Measurements from ENCODE around the gene WDR77. TPM values are rescaled to one million over a fixed set of nuclear protein-coding genes. Genes with fewer than 3 reads are reported as not detected.
A peak's percentile ranks its signal among the peaks of the same experiment; 100 is the strongest.

The WDR77 gene
- total and polyA plus RNA-seq, 2 of the 13 experiments (the other 11 are each of a cell fraction or from before 2014, with no cell fraction given), result 90.6 to 108 TPM

DNA sequence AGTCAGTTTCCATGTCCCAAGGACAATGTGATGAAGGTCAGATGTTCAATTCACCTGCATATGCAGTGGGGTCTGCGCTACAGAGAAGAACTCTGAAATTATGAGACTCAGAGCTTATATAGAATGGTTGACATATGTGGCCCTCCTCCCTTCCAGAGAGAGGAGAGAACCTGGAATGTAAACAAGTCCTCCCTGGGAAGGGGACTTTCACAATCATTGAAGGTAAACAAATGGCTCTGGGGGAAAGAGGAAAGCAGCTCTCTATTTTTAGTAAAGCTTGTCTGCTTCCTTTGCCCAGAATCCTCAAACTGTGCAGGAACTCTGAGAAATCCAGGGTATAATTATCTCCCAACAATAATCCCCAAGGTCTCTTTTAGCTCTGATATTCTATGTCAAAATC lies 31.3 kb downstream of the WDR77 start (continued):
- TF ChIP-seq ZNF619 (CRISPR knock-in tag; IDR thresholded peaks at IDR 0.05) (no peak), SOX6 (IDR thresholded peaks at IDR 0.05) (no peak), SOX6 (CRISPR knock-in tag; IDR thresholded peaks at IDR 0.05) (peak; percentile 58), ZNF768 (CRISPR knock-in tag; IDR thresholded peaks at IDR 0.05) (no peak), SIX4 (CRISPR knock-in tag; IDR thresholded peaks at IDR 0.05) (no peak), FOSL2 (CRISPR knock-in tag; IDR thresholded peaks at IDR 0.05) (peak; percentile 28; the same call in 1 of the 2 replicates), ZBTB7B (CRISPR knock-in tag; IDR thresholded peaks at IDR 0.05) (no peak), ATF1 (CRISPR knock-in tag; IDR thresholded peaks at IDR 0.05) (0 out of 2 replicates have a peak, but pooled peaks have one; percentile 25), CHCHD3 (CRISPR knock-in tag; IDR thresholded peaks at IDR 0.05) (no peak), HMG20A (CRISPR knock-in tag; IDR thresholded peaks at IDR 0.05; ENCODE audit: borderline replicate concordance) (peak; percentile 76; the same call in 1 of the 2 replicates), ZSCAN31 (CRISPR knock-in tag; IDR thresholded peaks at IDR 0.05; ENCODE audit: low read depth) (no peak), ZNF775 (CRISPR knock-in tag; IDR thresholded peaks at IDR 0.05; ENCODE audit: borderline replicate concordance) (peak; percentile 56; the same call in 1 of the 2 replicates), NR1H2 (CRISPR knock-in tag; IDR thresholded peaks at IDR 0.05; ENCODE audit: borderline replicate concordance, low read depth) (no peak), HNF4A (CRISPR knock-in tag; IDR thresholded peaks at IDR 0.05) (no peak; the same call in 1 of the 2 replicates), EED (CRISPR knock-in tag; IDR thresholded peaks at IDR 0.05) (no peak)
- TF ChIP-seq, protein P1, sequence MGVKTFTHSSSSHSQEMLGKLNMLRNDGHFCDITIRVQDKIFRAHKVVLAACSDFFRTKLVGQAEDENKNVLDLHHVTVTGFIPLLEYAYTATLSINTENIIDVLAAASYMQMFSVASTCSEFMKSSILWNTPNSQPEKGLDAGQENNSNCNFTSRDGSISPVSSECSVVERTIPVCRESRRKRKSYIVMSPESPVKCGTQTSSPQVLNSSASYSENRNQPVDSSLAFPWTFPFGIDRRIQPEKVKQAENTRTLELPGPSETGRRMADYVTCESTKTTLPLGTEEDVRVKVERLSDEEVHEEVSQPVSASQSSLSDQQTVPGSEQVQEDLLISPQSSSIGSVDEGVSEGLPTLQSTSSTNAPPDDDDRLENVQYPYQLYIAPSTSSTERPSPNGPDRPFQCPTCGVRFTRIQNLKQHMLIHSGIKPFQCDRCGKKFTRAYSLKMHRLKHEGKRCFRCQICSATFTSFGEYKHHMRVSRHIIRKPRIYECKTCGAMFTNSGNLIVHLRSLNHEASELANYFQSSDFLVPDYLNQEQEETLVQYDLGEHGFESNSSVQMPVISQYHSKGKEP (CRISPR knock-in tag; IDR thresholded peaks at IDR 0.05), result no peak
- TF ChIP-seq, protein P2, sequence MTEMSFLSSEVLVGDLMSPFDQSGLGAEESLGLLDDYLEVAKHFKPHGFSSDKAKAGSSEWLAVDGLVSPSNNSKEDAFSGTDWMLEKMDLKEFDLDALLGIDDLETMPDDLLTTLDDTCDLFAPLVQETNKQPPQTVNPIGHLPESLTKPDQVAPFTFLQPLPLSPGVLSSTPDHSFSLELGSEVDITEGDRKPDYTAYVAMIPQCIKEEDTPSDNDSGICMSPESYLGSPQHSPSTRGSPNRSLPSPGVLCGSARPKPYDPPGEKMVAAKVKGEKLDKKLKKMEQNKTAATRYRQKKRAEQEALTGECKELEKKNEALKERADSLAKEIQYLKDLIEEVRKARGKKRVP (CRISPR knock-in tag; IDR thresholded peaks at IDR 0.05), result no peak
- TF ChIP-seq, protein P3, sequence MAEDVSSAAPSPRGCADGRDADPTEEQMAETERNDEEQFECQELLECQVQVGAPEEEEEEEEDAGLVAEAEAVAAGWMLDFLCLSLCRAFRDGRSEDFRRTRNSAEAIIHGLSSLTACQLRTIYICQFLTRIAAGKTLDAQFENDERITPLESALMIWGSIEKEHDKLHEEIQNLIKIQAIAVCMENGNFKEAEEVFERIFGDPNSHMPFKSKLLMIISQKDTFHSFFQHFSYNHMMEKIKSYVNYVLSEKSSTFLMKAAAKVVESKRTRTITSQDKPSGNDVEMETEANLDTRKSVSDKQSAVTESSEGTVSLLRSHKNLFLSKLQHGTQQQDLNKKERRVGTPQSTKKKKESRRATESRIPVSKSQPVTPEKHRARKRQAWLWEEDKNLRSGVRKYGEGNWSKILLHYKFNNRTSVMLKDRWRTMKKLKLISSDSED (CRISPR knock-in tag; IDR thresholded peaks at IDR 0.05), result no peak
- TF ChIP-seq, protein P4, sequence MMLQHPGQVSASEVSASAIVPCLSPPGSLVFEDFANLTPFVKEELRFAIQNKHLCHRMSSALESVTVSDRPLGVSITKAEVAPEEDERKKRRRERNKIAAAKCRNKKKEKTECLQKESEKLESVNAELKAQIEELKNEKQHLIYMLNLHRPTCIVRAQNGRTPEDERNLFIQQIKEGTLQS (CRISPR knock-in tag; IDR thresholded peaks at IDR 0.05), result no peak
- TF ChIP-seq, protein P5, sequence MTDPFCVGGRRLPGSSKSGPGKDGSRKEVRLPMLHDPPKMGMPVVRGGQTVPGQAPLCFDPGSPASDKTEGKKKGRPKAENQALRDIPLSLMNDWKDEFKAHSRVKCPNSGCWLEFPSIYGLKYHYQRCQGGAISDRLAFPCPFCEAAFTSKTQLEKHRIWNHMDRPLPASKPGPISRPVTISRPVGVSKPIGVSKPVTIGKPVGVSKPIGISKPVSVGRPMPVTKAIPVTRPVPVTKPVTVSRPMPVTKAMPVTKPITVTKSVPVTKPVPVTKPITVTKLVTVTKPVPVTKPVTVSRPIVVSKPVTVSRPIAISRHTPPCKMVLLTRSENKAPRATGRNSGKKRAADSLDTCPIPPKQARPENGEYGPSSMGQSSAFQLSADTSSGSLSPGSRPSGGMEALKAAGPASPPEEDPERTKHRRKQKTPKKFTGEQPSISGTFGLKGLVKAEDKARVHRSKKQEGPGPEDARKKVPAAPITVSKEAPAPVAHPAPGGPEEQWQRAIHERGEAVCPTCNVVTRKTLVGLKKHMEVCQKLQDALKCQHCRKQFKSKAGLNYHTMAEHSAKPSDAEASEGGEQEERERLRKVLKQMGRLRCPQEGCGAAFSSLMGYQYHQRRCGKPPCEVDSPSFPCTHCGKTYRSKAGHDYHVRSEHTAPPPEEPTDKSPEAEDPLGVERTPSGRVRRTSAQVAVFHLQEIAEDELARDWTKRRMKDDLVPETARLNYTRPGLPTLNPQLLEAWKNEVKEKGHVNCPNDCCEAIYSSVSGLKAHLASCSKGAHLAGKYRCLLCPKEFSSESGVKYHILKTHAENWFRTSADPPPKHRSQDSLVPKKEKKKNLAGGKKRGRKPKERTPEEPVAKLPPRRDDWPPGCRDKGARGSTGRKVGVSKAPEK (CRISPR knock-in tag; IDR thresholded peaks at IDR 0.05; ENCODE audit: borderline replicate concordance), result no peak
- TF ChIP-seq, protein P6, sequence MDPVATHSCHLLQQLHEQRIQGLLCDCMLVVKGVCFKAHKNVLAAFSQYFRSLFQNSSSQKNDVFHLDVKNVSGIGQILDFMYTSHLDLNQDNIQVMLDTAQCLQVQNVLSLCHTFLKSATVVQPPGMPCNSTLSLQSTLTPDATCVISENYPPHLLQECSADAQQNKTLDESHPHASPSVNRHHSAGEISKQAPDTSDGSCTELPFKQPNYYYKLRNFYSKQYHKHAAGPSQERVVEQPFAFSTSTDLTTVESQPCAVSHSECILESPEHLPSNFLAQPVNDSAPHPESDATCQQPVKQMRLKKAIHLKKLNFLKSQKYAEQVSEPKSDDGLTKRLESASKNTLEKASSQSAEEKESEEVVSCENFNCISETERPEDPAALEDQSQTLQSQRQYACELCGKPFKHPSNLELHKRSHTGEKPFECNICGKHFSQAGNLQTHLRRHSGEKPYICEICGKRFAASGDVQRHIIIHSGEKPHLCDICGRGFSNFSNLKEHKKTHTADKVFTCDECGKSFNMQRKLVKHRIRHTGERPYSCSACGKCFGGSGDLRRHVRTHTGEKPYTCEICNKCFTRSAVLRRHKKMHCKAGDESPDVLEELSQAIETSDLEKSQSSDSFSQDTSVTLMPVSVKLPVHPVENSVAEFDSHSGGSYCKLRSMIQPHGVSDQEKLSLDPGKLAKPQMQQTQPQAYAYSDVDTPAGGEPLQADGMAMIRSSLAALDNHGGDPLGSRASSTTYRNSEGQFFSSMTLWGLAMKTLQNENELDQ (CRISPR knock-in tag; IDR thresholded peaks at IDR 0.05; ENCODE audit: borderline replicate concordance), result no peak

Data from HepG2 (cell line).